ENCODE data around the gene STK32C. TPM values are rescaled to one million over a fixed set of nuclear protein-coding genes. Genes with fewer than 3 reads are reported as not detected.
"Not testable (repeated sequence)": the region's sequence is repeated elsewhere in the genome, so short reads cannot be mapped to it uniquely, and the experiment has no call there.

Gene STK32C
- total and polyA plus RNA-seq, 12 donors = 2.7 to 8.9 (median 5.7) TPM

DNA sequence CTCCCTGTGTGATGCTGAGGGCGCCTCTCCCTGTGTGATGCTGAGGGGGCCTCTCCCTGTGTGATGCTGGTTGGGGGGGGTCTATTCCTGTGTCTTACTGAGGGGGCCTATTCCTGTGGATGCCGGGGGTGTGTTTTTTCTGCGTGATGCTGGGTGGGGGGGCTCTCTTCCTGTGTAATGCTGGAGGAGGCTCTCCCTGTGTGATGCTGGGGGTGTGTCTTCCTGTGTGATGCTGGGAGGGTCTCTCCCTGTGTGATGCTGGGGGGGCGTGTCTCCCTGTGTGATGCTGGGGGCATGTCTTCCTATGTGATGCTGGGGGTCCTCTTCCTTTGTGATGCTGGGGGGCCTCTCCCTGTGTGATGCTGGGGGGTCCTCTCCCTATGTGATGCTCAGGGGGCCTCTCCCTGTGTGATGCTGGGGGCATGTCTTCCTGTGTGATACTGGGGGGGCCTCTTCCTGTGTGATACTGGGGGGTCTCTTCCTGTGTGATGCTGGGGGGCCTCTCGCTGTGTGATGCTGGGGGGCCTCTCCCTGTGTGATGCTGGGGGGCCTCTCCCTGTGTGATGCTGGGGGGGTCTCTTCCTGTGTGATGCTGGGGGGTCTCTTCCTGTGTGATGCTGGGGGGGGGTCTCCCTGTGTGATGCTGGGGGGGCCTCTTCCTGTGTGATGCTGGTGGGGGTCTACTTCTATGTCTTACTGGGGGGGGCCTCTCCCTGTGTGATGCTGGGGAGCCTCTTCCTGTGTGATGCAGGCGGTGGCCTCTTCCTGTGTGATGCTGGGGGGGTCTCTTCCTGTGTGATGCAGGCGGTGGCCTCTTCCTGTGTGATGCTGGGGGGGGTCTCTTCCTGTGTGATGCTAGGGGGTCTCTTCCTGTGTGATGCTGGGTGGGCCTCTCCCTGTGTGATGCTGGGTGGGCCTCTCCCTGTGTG lies 148.2 kb downstream of the STK32C start:
- DNase-seq; H3K36me3 ChIP-seq; ATAC-seq; H3K4me3 ChIP-seq; H3K9me3 ChIP-seq; H3K27ac ChIP-seq; intact Hi-C loops (cut with DNase I); H3K27me3 ChIP-seq: not testable (repeated sequence)
- peaks cover 10 to 24% (median 20%) of the 10 kb centered on the region in 9 donors for H3K4me1 ChIP-seq
- 64 to 82% methylated on average over 5 to 6 of the region's 7 CpGs for WGBS, 2 donors

GRCh38 chr10:132158823-132159222 lies 148.9 kb downstream of the STK32C start:
- Histone ChIP-seq H3K36me3 (no peaks in the 10 kb centered on the region), H3K9me3 (no peaks in the 10 kb centered on the region), H3K4me1 (peaks cover 10 to 21% (median 20%) of the 10 kb centered on the region in 9 donors), H3K27me3 (no peaks in the 10 kb centered on the region), H3K27ac (no peak overlapping the region), H3K4me3 (no peak overlapping the region)
- no peak for TF ChIP-seq CTCF (IDR thresholded peaks at IDR 0.05)
- DNase-seq (no peak), ATAC-seq (no peak)
- WGBS, 2 donors = 83 to 88% methylated on average over 7 of the region's 7 CpGs
- intact Hi-C loops (cut with DNase I) = no loop called here

GRCh38 chr10:132158122-132158741 lies 149.5 kb downstream of the STK32C start:
- Histone ChIP-seq H3K4me1 (peaks cover 5 to 15% (median 14%) of the 10 kb centered on the region in 9 donors), H3K27ac (no peak overlapping the region), H3K4me3 (no peak overlapping the region), H3K36me3 (no peaks in the 10 kb centered on the region), H3K9me3 (no peaks in the 10 kb centered on the region), H3K27me3 (no peaks in the 10 kb centered on the region)
- intact Hi-C loops (cut with DNase I) = no loop called here
- DNase-seq (no peak), ATAC-seq (no peak)
- TF ChIP-seq CTCF (IDR thresholded peaks at IDR 0.05) = no peak
- WGBS, 2 donors = 46 to 52% methylated on average over 2 of the region's 2 CpGs

Other genes with a start within 250 kb of the STK32C start
- gene JAKMIP3, start 242.0 kb downstream of the STK32C start, total RNA-seq = 1 to 10 TPM; 1.0 to 2.5 (median 1.8) TPM
- gene JAKMIP3, start 242.0 kb downstream of the STK32C start, polyA plus RNA-seq = 1 to 10 TPM in 1 of 2 donors, under 1 TPM in 1; 0.04 to 2.7 TPM
- gene DPYSL4, start 121.0 kb downstream of the STK32C start, total RNA-seq = 10 to 100 TPM in 9 of 10 donors, 1 to 10 TPM in 1; 9.4 to 78.9 (median 32.6) TPM
- gene DPYSL4, start 121.0 kb downstream of the STK32C start, polyA plus RNA-seq = 10 to 100 TPM in 1 of 2 donors, 1 to 10 TPM in 1; 2.4 to 19.2 TPM
- gene LRRC27, start 24.2 kb upstream of the STK32C start, total RNA-seq = 1 to 10 TPM; 3.0 to 8.1 (median 4.7) TPM
- 1 to 10 TPM; 3.5 to 6.0 TPM for gene LRRC27, start 24.2 kb upstream of the STK32C start, polyA plus RNA-seq
- gene PWWP2B, start 89.2 kb upstream of the STK32C start, total RNA-seq = 10 to 100 TPM; 11.1 to 21.3 (median 15.1) TPM
- 10 to 100 TPM; 11.9 to 15.3 TPM for gene PWWP2B, start 89.2 kb upstream of the STK32C start, polyA plus RNA-seq
- gene INPP5A, start 229.8 kb upstream of the STK32C start, total RNA-seq = 100 to 1,000 TPM in 8 of 10 donors, 10 to 100 TPM in 2; 92.6 to 122 (median 109) TPM
- gene INPP5A, start 229.8 kb upstream of the STK32C start, polyA plus RNA-seq = 10 to 100 TPM; 30.4 to 45.1 TPM

Data from heart right ventricle (tissue), 16 donors.